ENCODE data around the gene TMEM88.

GRCh38 chr17:7882068-7882467 is 27.2 kb downstream of the TMEM88 start:
- no peak for TF ChIP-seq CTCF (conservative IDR thresholded peaks at IDR 0.05; ENCODE audit: low read length)
- TF ChIP-seq EZH2phosphoT487 (IDR thresholded peaks at IDR 0.05; ENCODE audit: borderline replicate concordance) = no peak

All from Loucy (cell line).